Testis (tissue), 2 donors: Measurements from ENCODE around the gene TAPBPL.

Experiments
- POLR2A ChIP-seq: fragments of 450-650 bp; IDR thresholded peaks from one replicate; pipeline ENCODE4 v1.6.1; 2017; ENCODE audit warnings: antibody characterized with exemption, mild to moderate bottlenecking, moderate library complexity
- TF ChIP-seq, protein P1 (sequence below), 3 experiments: fragments of 450-650 bp in 2 of 3; fragments of 200-600 bp in 1 of 3; sonication (generic) in 1 of 3; IDR thresholded peaks; one replicate each; pipeline ENCODE4 v1.5.1; 2016 to 2019; ENCODE audit warnings: antibody characterized with exemption in 3 of 3, mild to moderate bottlenecking in 2 of 3, moderate library complexity in 1 of 3

DNA sequence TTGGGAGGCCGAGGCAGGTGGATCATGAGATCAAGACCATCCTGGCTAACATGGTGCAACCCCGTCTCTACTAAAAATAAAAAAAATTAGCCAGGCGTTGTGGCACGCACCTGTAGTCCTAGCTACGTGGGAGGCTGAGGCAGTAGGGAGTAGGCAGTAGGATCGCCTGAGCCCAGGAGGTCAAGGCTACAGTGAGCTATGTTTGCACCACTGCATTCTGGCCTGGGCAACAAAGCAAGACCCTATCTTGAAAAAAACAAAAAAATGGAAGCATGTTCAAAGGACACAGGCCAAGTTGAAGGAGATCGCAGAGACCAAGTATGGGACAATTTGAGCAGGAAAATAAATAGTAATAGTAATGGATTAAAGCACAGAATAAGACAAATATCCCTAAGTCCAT lies 56.2 kb downstream of the TAPBPL start:
- TF ChIP-seq, protein P1, sequence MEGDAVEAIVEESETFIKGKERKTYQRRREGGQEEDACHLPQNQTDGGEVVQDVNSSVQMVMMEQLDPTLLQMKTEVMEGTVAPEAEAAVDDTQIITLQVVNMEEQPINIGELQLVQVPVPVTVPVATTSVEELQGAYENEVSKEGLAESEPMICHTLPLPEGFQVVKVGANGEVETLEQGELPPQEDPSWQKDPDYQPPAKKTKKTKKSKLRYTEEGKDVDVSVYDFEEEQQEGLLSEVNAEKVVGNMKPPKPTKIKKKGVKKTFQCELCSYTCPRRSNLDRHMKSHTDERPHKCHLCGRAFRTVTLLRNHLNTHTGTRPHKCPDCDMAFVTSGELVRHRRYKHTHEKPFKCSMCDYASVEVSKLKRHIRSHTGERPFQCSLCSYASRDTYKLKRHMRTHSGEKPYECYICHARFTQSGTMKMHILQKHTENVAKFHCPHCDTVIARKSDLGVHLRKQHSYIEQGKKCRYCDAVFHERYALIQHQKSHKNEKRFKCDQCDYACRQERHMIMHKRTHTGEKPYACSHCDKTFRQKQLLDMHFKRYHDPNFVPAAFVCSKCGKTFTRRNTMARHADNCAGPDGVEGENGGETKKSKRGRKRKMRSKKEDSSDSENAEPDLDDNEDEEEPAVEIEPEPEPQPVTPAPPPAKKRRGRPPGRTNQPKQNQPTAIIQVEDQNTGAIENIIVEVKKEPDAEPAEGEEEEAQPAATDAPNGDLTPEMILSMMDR (IDR thresholded peaks at IDR 0.05) = no peak
- TF ChIP-seq POLR2A = no peak
